ENCODE results near the gene CNPY4. TPM values are rescaled to one million over a fixed set of nuclear protein-coding genes. Genes with fewer than 3 reads are reported as not detected.

CNPY4 gene
- total RNA-seq, 2 experiments from 2014 or later = 22.5 to 25.6 TPM

DNA sequence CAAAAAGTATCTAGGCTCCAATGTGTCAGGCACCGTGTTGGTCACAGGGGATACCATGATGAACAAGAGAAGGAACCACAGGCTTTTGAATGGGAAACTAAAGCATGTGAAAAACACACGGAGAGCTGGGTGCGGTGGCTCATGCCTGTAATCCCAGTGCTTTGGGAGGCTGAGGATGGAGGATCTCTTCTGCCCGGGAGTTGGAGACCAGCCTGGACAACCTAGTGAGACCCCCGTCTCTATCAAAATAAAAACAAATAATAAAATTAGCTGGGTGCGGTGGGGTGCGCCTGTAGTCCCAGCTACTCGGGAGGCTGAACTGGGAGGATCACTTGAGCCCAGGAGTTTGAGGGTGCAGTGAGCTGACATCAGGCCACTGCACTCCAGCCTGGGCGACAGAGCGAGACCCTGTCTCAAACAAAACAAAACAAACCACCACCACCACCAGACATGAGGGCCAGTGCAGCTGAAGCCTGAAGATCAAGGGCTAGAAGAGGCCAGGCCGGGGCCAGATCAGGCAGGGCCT lies 31.3 kb upstream of the CNPY4 start:
- H3K9me3 Mint-ChIP-seq = no peaks in the 10 kb centered on the region
- H3K4me1 ChIP-seq (ENCODE audit: insufficient read depth, low read length) = peaks cover 22% of the 10 kb centered on the region
- H3K27ac ChIP-seq (ENCODE audit: low read depth in 1 of 2, low read length in 2 of 2) = peak overlapping the region; percentile 80 to 86
- H3K27ac Mint-ChIP-seq = peak overlapping the region; percentile 91
- TF ChIP-seq, protein P1, sequence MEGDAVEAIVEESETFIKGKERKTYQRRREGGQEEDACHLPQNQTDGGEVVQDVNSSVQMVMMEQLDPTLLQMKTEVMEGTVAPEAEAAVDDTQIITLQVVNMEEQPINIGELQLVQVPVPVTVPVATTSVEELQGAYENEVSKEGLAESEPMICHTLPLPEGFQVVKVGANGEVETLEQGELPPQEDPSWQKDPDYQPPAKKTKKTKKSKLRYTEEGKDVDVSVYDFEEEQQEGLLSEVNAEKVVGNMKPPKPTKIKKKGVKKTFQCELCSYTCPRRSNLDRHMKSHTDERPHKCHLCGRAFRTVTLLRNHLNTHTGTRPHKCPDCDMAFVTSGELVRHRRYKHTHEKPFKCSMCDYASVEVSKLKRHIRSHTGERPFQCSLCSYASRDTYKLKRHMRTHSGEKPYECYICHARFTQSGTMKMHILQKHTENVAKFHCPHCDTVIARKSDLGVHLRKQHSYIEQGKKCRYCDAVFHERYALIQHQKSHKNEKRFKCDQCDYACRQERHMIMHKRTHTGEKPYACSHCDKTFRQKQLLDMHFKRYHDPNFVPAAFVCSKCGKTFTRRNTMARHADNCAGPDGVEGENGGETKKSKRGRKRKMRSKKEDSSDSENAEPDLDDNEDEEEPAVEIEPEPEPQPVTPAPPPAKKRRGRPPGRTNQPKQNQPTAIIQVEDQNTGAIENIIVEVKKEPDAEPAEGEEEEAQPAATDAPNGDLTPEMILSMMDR (IDR thresholded peaks at IDR 0.05) = no peak
- ChIA-PET POLR2A (interaction anchor here (1.0 to 3.7 kb wide), 5 partner anchors 13 to 588 kb away, joined by 3 to 46 read pairs (median 8); partner anchors contain the start of genes AP4M1, CNPY4, MBLAC1 and MCM7), CTCF (interaction anchor here (1.4 kb wide), 1 partner anchor 43 kb away, joined by 4 read pairs; no protein-coding TSS in a partner anchor)
- H3K4me3 Mint-ChIP-seq = peak overlapping the region; percentile 90
- H3K36me3 ChIP-seq (ENCODE audit: insufficient read depth, low read length) = peaks cover 29% of the 10 kb centered on the region
- intact Hi-C loops (cut with DNase I, micrococcal nuclease) = loop anchor here in 1 of 2 experiments (10.0 kb wide), 2 partner anchors 173 to 943 kb away; partner anchors contain the start of genes SMURF1 and TRIM4
- H3K9me3 ChIP-seq (ENCODE audit: control insufficient read depth in 1 of 2, insufficient read depth in 1 of 2, low read length in 2 of 2) = no peaks in the 10 kb centered on the region
- peaks cover 25% of the 10 kb centered on the region for H3K4me1 Mint-ChIP-seq (ENCODE audit: low read depth)
- H3K27me3 ChIP-seq (ENCODE audit: control insufficient read depth in 1 of 2, insufficient read depth in 2 of 2, low read length in 2 of 2) = no peaks in the 10 kb centered on the region
- peaks cover 38% of the 10 kb centered on the region for H3K36me3 Mint-ChIP-seq (ENCODE audit: low read depth)
- DNase-seq (no peak), ATAC-seq (ENCODE audit: poor library complexity) (no peak)
- no peaks in the 10 kb centered on the region for H3K27me3 Mint-ChIP-seq
- peak overlapping the region; percentile 92 for H3K4me3 ChIP-seq (ENCODE audit: low read length)

DNA sequence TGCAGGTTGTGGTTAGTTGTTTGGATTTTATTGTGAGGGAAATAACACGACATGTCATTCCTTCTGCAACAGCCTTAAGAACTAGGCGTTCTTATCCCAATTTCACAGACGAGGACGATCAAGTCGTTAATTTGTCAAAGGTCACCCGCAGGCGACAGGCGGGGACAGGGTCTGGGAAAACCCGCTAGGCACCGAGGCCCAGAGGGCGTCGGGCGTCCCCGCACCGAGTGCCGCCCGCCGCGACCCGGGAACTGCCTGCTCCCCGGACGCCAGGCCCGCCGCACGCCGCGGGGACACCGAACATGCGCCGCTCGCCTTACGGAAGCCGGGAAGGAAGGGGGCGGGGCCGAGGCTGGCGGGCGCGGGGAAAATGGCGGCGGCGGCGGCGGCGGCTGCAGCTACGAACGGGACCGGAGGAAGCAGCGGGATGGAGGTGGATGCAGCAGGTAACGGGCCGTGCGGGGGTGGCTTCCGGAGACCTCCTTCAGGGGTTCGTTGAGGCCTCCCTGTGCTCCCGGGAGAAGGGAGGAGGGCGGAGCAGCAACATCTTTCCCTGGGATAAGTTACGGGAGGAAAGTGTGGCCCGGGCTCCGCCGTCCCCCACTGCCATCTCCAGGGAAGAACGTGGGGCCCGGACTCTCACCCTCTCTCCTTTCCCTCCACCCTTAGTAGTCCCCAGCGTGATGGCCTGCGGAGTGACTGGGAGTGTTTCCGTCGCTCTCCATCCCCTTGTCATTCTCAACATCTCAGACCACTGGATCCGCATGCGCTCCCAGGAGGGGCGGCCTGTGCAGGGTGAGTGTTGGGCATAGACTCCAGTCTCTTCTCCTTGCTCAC lies 30.6 kb upstream of the CNPY4 start, which contains the start of gene COPS6:
Gene COPS6, plus strand, starts transcription at position 349 of the 837 bp plus-strand sequence. Its CDS starts 22 bp downstream, at position 371.
- POLR2A ChIA-PET = interaction anchor here (0.7 to 3.7 kb wide), 8 partner anchors 9 to 589 kb away, joined by 3 to 46 read pairs (median 6); partner anchors contain the start of genes AP4M1, CNPY4, MBLAC1 and MCM7

More for the DNA sequence above, 30.6 kb upstream of the CNPY4 start, which contains the start of gene COPS6:
- intact Hi-C loops (cut with DNase I, micrococcal nuclease) = loop anchor here (1.0 to 10.0 kb wide), 3 partner anchors 11 to 944 kb away; partner anchors contain the start of genes SMURF1 (in 1 of the 2) and TRIM4 (in 1 of the 2)
- H3K4me3 ChIP-seq (ENCODE audit: low read length) = peak within 1 kb of the TSS; percentile 92
- H3K4me1 ChIP-seq (ENCODE audit: insufficient read depth, low read length) = peaks cover 21% of the 10 kb centered on the region
- no peaks in the 10 kb centered on the region for H3K9me3 ChIP-seq (ENCODE audit: control insufficient read depth in 1 of 2, insufficient read depth in 1 of 2, low read length in 2 of 2)
- H3K27me3 ChIP-seq (ENCODE audit: control insufficient read depth in 1 of 2, insufficient read depth in 2 of 2, low read length in 2 of 2) = no peaks in the 10 kb centered on the region
- Mint-ChIP-seq H3K4me1 (ENCODE audit: low read depth) (peaks cover 25% of the 10 kb centered on the region), H3K27ac (peak within 1 kb of the TSS; percentile 91), H3K4me3 (peak within 1 kb of the TSS; percentile 90), H3K27me3 (no peaks in the 10 kb centered on the region), H3K9me3 (no peaks in the 10 kb centered on the region), H3K36me3 (ENCODE audit: low read depth) (peaks cover 45% of the 10 kb centered on the region)
- CTCF ChIA-PET = interaction anchor here (1.4 kb wide), 1 partner anchor 42 kb away, joined by 4 read pairs; no protein-coding TSS in a partner anchor
- peak; percentile 79 to 94 (median 84) for DNase-seq
- H3K36me3 ChIP-seq (ENCODE audit: insufficient read depth, low read length) = peaks cover 36% of the 10 kb centered on the region
- H3K27ac ChIP-seq (ENCODE audit: low read depth in 1 of 2, low read length in 2 of 2) = peak within 1 kb of the TSS; percentile 83 to 86
- peak; percentile 87 for ATAC-seq (ENCODE audit: poor library complexity)
- TF ChIP-seq, protein P1 (IDR thresholded peaks at IDR 0.05) = no peak

Measured in CD4-positive, alpha-beta T cell (primary cell).